Measurements from ENCODE around the gene P2RX7. TPM values are rescaled to one million over a fixed set of nuclear protein-coding genes. Genes with fewer than 3 reads are reported as not detected.

P2RX7 gene
- total RNA-seq (2021) (0.17 and 0.42 TPM in 2 replicates), Bru-seq, nascent RNA (percentile 18 among the genes with signal in this experiment), BruChase-seq, experiment 1, labeled RNA remaining after a 2-hour chase (percentile 18 among the genes with signal in this experiment), BruChase-seq, experiment 2, labeled RNA remaining after a 6-hour chase (percentile 21 among the genes with signal in this experiment)
- long read RNA-seq, result 0 reads

GRCh38 chr12:121132601-121133481, at the start of gene P2RX7:
Gene P2RX7 (plus strand): TSS chr12:121132876. CDS start chr12:121132971, 95 bp downstream.
- H3K9me3 ChIP-seq (ENCODE audit: low read depth, low read length, poor library complexity, severe bottlenecking), result no peaks in the 10 kb centered on the region
- H3K4me1 ChIP-seq (ENCODE audit: insufficient read depth, low read length, poor library complexity, severe bottlenecking), result no peaks in the 10 kb centered on the region
- TF ChIP-seq CTCF (conservative IDR thresholded peaks at IDR 0.05; ENCODE audit: low read depth, low read length) (no peak), EZH2 (IDR thresholded peaks at IDR 0.05; ENCODE audit: borderline replicate concordance, low read depth, low read length, poor library complexity, severe bottlenecking) (no peak)
- DNase-seq (ENCODE audit: low spot score), result peak; percentile 63
- H3K36me3 ChIP-seq (ENCODE audit: insufficient read depth, low read length, poor library complexity, severe bottlenecking), result no peaks in the 10 kb centered on the region
- ChIA-PET CTCF (no interaction called here), POLR2A (ENCODE audit: low non-redundant PET) (no interaction called here)
- peak within 1 kb of the TSS; percentile 30 for H3K4me3 ChIP-seq (ENCODE audit: low read depth, low read length, poor library complexity, severe bottlenecking)
- BruUV-seq (replicated peaks), result no TSS peak
- H3K27me3 ChIP-seq (replicated peaks; ENCODE audit: insufficient read depth, low read depth, low read length, poor library complexity), result no peaks in the 10 kb centered on the region
- no peak within 1 kb of the TSS for H3K27ac ChIP-seq (ENCODE audit: low read depth, low read length, poor library complexity, severe bottlenecking)
- intact Hi-C loops (cut with micrococcal nuclease; ENCODE audit: unreplicated experiment), result no loop called here

DNA sequence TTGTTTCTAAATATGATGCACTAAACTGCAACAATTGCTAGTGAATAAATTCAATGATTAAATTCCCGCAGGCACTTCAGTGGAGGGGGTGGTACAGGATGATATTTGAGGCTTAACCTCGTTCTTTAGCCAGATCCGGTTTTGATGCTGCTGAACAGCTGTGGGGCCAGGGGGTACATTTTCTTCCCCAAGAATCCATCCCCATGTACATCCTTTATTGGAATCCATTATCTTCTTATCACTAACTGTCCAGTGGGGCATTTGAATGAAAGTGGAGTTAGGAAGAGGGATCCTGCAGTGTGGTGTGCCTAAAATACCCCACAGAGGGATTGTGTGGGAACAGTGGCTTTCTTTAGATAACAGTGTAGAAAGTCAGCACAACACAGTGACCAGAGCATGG, 48.4 kb upstream of the P2RX7 start:
- TF ChIP-seq EZH2 (IDR thresholded peaks at IDR 0.05; ENCODE audit: borderline replicate concordance, low read depth, low read length, poor library complexity, severe bottlenecking) (no peak), CTCF (conservative IDR thresholded peaks at IDR 0.05; ENCODE audit: low read depth, low read length) (no peak)

DNA sequence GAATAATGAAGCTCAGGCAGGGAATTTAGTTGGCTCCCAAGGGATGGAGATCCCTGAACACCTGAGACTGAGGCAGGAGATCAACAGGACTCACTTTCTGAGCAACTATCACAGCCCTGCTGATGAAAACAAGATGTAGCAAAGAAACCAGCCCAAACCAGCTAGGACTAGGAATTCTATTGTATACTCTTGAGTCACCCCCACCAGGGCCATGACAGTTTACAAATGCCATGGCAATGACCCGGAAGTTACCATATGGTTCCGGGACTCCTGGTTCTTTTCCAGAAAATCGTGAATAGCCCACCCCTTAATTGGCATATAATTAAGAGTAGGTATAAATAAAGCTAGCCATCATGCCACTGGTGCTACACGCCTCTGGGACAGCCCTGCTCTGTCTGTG, 47.6 kb upstream of the P2RX7 start:
- H3K27ac ChIP-seq (ENCODE audit: low read depth, low read length, poor library complexity, severe bottlenecking), result no peak overlapping the region
- CTCF ChIA-PET, result no interaction called here
- H3K27me3 ChIP-seq (replicated peaks; ENCODE audit: insufficient read depth, low read depth, low read length, poor library complexity), result no peaks in the 10 kb centered on the region
- no peaks in the 10 kb centered on the region for H3K9me3 ChIP-seq (ENCODE audit: low read depth, low read length, poor library complexity, severe bottlenecking)
- no TSS peak for BruUV-seq (replicated peaks)
- intact Hi-C loops (cut with micrococcal nuclease; ENCODE audit: unreplicated experiment), result no loop called here
- no peaks in the 10 kb centered on the region for H3K4me1 ChIP-seq (ENCODE audit: insufficient read depth, low read length, poor library complexity, severe bottlenecking)
- no peak for TF ChIP-seq EZH2 (IDR thresholded peaks at IDR 0.05; ENCODE audit: borderline replicate concordance, low read depth, low read length, poor library complexity, severe bottlenecking)
- no peak for TF ChIP-seq CTCF (conservative IDR thresholded peaks at IDR 0.05; ENCODE audit: low read depth, low read length)
- POLR2A ChIA-PET (ENCODE audit: low non-redundant PET), result no interaction called here
- DNase-seq (ENCODE audit: low spot score), result no peak
- H3K36me3 ChIP-seq (ENCODE audit: insufficient read depth, low read length, poor library complexity, severe bottlenecking), result no peaks in the 10 kb centered on the region
- no peak overlapping the region for H3K4me3 ChIP-seq (ENCODE audit: low read depth, low read length, poor library complexity, severe bottlenecking)

More for the DNA sequence above, 48.4 kb upstream of the P2RX7 start:
- no peak for DNase-seq (ENCODE audit: low spot score)
- ChIA-PET CTCF (interaction anchor here (0.5 kb wide), 1 partner anchor 675 kb away, joined by 6 read pairs; no protein-coding TSS in a partner anchor), POLR2A (ENCODE audit: low non-redundant PET) (no interaction called here)
- no peak overlapping the region for H3K4me3 ChIP-seq (ENCODE audit: low read depth, low read length, poor library complexity, severe bottlenecking)
- no peaks in the 10 kb centered on the region for H3K4me1 ChIP-seq (ENCODE audit: insufficient read depth, low read length, poor library complexity, severe bottlenecking)
- no peaks in the 10 kb centered on the region for H3K27me3 ChIP-seq (replicated peaks; ENCODE audit: insufficient read depth, low read depth, low read length, poor library complexity)
- H3K36me3 ChIP-seq (ENCODE audit: insufficient read depth, low read length, poor library complexity, severe bottlenecking), result no peaks in the 10 kb centered on the region
- H3K27ac ChIP-seq (ENCODE audit: low read depth, low read length, poor library complexity, severe bottlenecking), result no peak overlapping the region
- intact Hi-C loops (cut with micrococcal nuclease; ENCODE audit: unreplicated experiment), result no loop called here
- BruUV-seq (replicated peaks), result no TSS peak
- no peaks in the 10 kb centered on the region for H3K9me3 ChIP-seq (ENCODE audit: low read depth, low read length, poor library complexity, severe bottlenecking)

Measured in A673 (cell line).